ENCODE data around the gene MAPK13. TPM values are rescaled to one million over a fixed set of nuclear protein-coding genes. Genes with fewer than 3 reads are reported as not detected.

The MAPK13 gene
- total RNA-seq, 3 donors from 2014 or later, result 2.6 to 45.2 (median 30.2) TPM

GRCh38 chr6:36109092-36109491, 21.2 kb upstream of the MAPK13 start:
- Histone ChIP-seq H3K4me1 (no peaks in the 10 kb centered on the region), H3K36me3 (no peaks in the 10 kb centered on the region), H3K4me3 (no peak overlapping the region), H3K9me3 (no peaks in the 10 kb centered on the region), H3K27me3 (no peaks in the 10 kb centered on the region), H3K27ac (no peak overlapping the region)
- intact Hi-C loops (cut with DNase I; ENCODE audit: low total_unique reads), result no loop called here
- no peak for DNase-seq (ENCODE audit: low spot score in 2 of 2)
- TF ChIP-seq POLR2A (IDR thresholded peaks at IDR 0.05) (no peak), POLR2AphosphoS5 (IDR thresholded peaks at IDR 0.05) (no peak), CTCF (IDR thresholded peaks at IDR 0.05) (no peak)

GRCh38 chr6:36110050-36110449, 20.3 kb upstream of the MAPK13 start:
- DNase-seq (ENCODE audit: low spot score in 2 of 2), result no peak
- no peak overlapping the region for H3K27ac ChIP-seq
- TF ChIP-seq POLR2AphosphoS5 (IDR thresholded peaks at IDR 0.05) (no peak), POLR2A (IDR thresholded peaks at IDR 0.05) (no peak), CTCF (IDR thresholded peaks at IDR 0.05) (no peak)
- intact Hi-C loops (cut with DNase I; ENCODE audit: low total_unique reads), result no loop called here
- H3K27me3 ChIP-seq, result no peaks in the 10 kb centered on the region
- H3K36me3 ChIP-seq, result no peaks in the 10 kb centered on the region
- no peak overlapping the region for H3K4me3 ChIP-seq
- H3K9me3 ChIP-seq, result no peaks in the 10 kb centered on the region
- no peaks in the 10 kb centered on the region for H3K4me1 ChIP-seq

- Histone ChIP-seq H3K4me1 (no peaks in the 10 kb centered on the region), H3K36me3 (no peaks in the 10 kb centered on the region), H3K27me3 (no peaks in the 10 kb centered on the region), H3K4me3 (no peak overlapping the region), H3K9me3 (no peaks in the 10 kb centered on the region), H3K27ac (no peak overlapping the region)
- no peak for TF ChIP-seq POLR2AphosphoS5 (IDR thresholded peaks at IDR 0.05)
- TF ChIP-seq CTCF (IDR thresholded peaks at IDR 0.05), result no peak
- no peak for TF ChIP-seq POLR2A (IDR thresholded peaks at IDR 0.05)
- no peak for DNase-seq (ENCODE audit: low spot score in 2 of 2)
- intact Hi-C loops (cut with DNase I; ENCODE audit: low total_unique reads), result no loop called here
These were observed 19.4 kb upstream of the MAPK13 start for GRCh38 chr6:36110863-36111262.

- H3K4me1 ChIP-seq, result no peaks in the 10 kb centered on the region
- DNase-seq (ENCODE audit: low spot score in 2 of 2), result no peak
These were observed 18.8 kb upstream of the MAPK13 start for GRCh38 chr6:36111526-36111925.

GRCh38 chr6:36113049-36113448, 17.3 kb upstream of the MAPK13 start:
- no peaks in the 10 kb centered on the region for H3K9me3 ChIP-seq
- intact Hi-C loops (cut with DNase I; ENCODE audit: low total_unique reads), result no loop called here
- TF ChIP-seq POLR2A (IDR thresholded peaks at IDR 0.05) (no peak), POLR2AphosphoS5 (IDR thresholded peaks at IDR 0.05) (no peak), CTCF (IDR thresholded peaks at IDR 0.05) (no peak)
- H3K4me3 ChIP-seq, result no peak overlapping the region
- no peaks in the 10 kb centered on the region for H3K4me1 ChIP-seq
- DNase-seq (ENCODE audit: low spot score in 2 of 2), result no peak
- H3K36me3 ChIP-seq, result no peaks in the 10 kb centered on the region
- H3K27ac ChIP-seq, result no peak overlapping the region
- no peaks in the 10 kb centered on the region for H3K27me3 ChIP-seq

More at GRCh38 chr6:36111526-36111925, 18.8 kb upstream of the MAPK13 start:
- intact Hi-C loops (cut with DNase I; ENCODE audit: low total_unique reads), result no loop called here
- H3K27ac ChIP-seq, result no peak overlapping the region
- H3K36me3 ChIP-seq, result no peaks in the 10 kb centered on the region
- H3K4me3 ChIP-seq, result no peak overlapping the region
- no peaks in the 10 kb centered on the region for H3K27me3 ChIP-seq
- H3K9me3 ChIP-seq, result no peaks in the 10 kb centered on the region
- TF ChIP-seq POLR2AphosphoS5 (IDR thresholded peaks at IDR 0.05) (no peak), POLR2A (IDR thresholded peaks at IDR 0.05) (no peak), CTCF (IDR thresholded peaks at IDR 0.05) (no peak)

Measured in breast epithelium (tissue), 4 donors.